ENCODE measurements around the gene DOCK4.

DNA sequence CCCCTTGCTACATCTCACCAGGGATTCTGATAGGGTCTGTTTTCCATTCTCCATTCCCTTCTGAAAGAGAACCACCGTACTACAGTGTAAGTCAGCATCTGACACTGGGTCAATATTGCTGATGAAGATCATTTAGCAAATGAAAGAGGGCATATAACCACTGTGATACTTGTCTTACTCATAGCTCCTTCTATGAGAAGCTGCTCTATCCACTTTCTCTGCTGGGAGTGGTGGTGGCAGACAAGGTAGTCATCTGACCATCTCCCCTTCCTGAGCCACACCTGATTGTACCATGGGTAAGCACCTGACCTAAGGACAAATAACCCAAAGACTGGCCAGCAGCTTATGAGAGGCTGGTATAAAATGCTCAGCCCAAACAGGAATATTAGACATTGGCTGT is 220.4 kb downstream of the DOCK4 start:
- TF ChIP-seq NFIC (IDR thresholded peaks at IDR 0.05) (no peak), RAD21 (IDR thresholded peaks at IDR 0.05; ENCODE audit: low read depth) (no peak), YY1 (IDR thresholded peaks at IDR 0.05; ENCODE audit: low read depth) (no peak), EP300 (IDR thresholded peaks at IDR 0.05; ENCODE audit: borderline replicate concordance) (no peak), REST (IDR thresholded peaks at IDR 0.05; ENCODE audit: low read depth) (no peak), MAX (IDR thresholded peaks at IDR 0.05) (no peak), CREB1 (IDR thresholded peaks at IDR 0.05; ENCODE audit: low read depth) (no peak), TAF1 (IDR thresholded peaks at IDR 0.05; ENCODE audit: low read depth) (no peak), EGR1 (IDR thresholded peaks at IDR 0.05) (no peak), FOXM1 (IDR thresholded peaks at IDR 0.05; ENCODE audit: borderline replicate concordance, low read depth) (no peak), CEBPB (IDR thresholded peaks at IDR 0.05) (no peak), TEAD4 (IDR thresholded peaks at IDR 0.05) (no peak)
- TF ChIP-seq, protein P1, sequence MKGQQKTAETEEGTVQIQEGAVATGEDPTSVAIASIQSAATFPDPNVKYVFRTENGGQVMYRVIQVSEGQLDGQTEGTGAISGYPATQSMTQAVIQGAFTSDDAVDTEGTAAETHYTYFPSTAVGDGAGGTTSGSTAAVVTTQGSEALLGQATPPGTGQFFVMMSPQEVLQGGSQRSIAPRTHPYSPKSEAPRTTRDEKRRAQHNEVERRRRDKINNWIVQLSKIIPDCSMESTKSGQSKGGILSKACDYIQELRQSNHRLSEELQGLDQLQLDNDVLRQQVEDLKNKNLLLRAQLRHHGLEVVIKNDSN (IDR thresholded peaks at IDR 0.05) = no peak
